IMR-90 (cell line): Measurements from ENCODE around the gene MMRN2. TPM values are rescaled to one million over a fixed set of nuclear protein-coding genes. Genes with fewer than 3 reads are reported as not detected.

Experiments
- ATAC-seq: fragments of 200-7000 bp; cut with Tn5 transposase; 2 replicates; pipeline ENCODE4 v1.9.1; 2020; ENCODE audit warnings: low read depth, mild to moderate bottlenecking, moderate library complexity
- BruUV-seq: library from RNA; stranded (reverse); fragments of 400-500 nt; replicated peaks from 2 replicates; lab custom pipeline; 2021; lab: Mats Ljungman, UMichigan
- CTCF ChIA-PET: fragments of 300-600 bp; formaldehyde crosslinking; extraction: SDS; loops from one replicate; lab custom pipeline; 2021; ENCODE audit warnings: antibody characterized with exemption; lab: Yijun Ruan, JAX
- POLR2A ChIA-PET: fragments of 300-600 bp; sonication (Branson Sonifier 250); formaldehyde crosslinking; loops from one replicate; lab custom pipeline; 2022; ENCODE audit warnings: antibody characterized with exemption; ENCODE audit not compliant: unreplicated experiment; lab: Charles Lee
- DNase-seq: peaks from one replicate; pipeline ENCODE4 v3.0.0; 2013
- H2AFZ ChIP-seq: replicated peaks from 2 replicates; pipeline ENCODE3; 2013; ENCODE audit warnings: low read length, mild to moderate bottlenecking; ENCODE audit not compliant: poor library complexity
- H2AK5ac ChIP-seq: 2 replicates; pipeline ENCODE4 v1.6.1; 2013; ENCODE audit warnings: low read depth, low read length, inconsistent platforms
- H2AK9ac ChIP-seq: replicated peaks from 2 replicates; pipeline ENCODE3; 2013; ENCODE audit warnings: mild to moderate bottlenecking, low read depth, low read length, moderate library complexity; ENCODE audit not compliant: poor library complexity
- H2BK120ac ChIP-seq: 2 replicates; pipeline ENCODE4 v1.6.1; 2013; ENCODE audit warnings: low read depth, low read length, inconsistent platforms
- H2BK15ac ChIP-seq: 3 replicates; pipeline ENCODE4 v1.6.1; 2013; ENCODE audit warnings: low read depth, low read length, inconsistent platforms
- H2BK20ac ChIP-seq: 2 replicates; pipeline ENCODE4 v1.6.1; 2013; ENCODE audit warnings: low read depth, mild to moderate bottlenecking, inconsistent platforms, low read length, moderate library complexity
- H2BK5ac ChIP-seq: 2 replicates; pipeline ENCODE4 v1.6.1; 2013; ENCODE audit warnings: mild to moderate bottlenecking, low read depth, low read length, inconsistent platforms; ENCODE audit not compliant: poor library complexity, severe bottlenecking
- H3K14ac ChIP-seq: replicated peaks from 2 replicates; pipeline ENCODE4 v1.6.1; 2013; ENCODE audit warnings: low read depth, low read length, inconsistent platforms
- H3K18ac ChIP-seq: 2 replicates; pipeline ENCODE4 v1.6.1; 2013; ENCODE audit warnings: low read depth, low read length, control low read depth
- H3K23ac ChIP-seq: 2 replicates; pipeline ENCODE4 v1.6.1; 2013; ENCODE audit warnings: low read depth, low read length, inconsistent platforms
- H3K27ac ChIP-seq: 2 replicates; pipeline ENCODE4 v1.5.1; 2013; ENCODE audit warnings: mild to moderate bottlenecking, control low read depth, low read length; ENCODE audit not compliant: insufficient read depth
- H3K27me3 ChIP-seq: 2 replicates; pipeline ENCODE4 v1.6.1; 2013; ENCODE audit warnings: low read length; ENCODE audit not compliant: control insufficient read depth, insufficient read depth
- H3K36me3 ChIP-seq: 2 replicates; pipeline ENCODE4 v1.6.1; 2013; ENCODE audit warnings: low read length, mixed read lengths; ENCODE audit not compliant: control insufficient read depth, insufficient read depth
- H3K4ac ChIP-seq: 2 replicates; pipeline ENCODE4 v1.6.1; 2013; ENCODE audit warnings: low read depth, low read length, inconsistent platforms
- H3K4me1 ChIP-seq: 2 replicates; pipeline ENCODE4 v1.6.1; 2013; ENCODE audit warnings: low read length, mixed read lengths; ENCODE audit not compliant: control insufficient read depth, insufficient read depth
- H3K4me2 ChIP-seq: 2 replicates; pipeline ENCODE4 v1.6.1; 2013; ENCODE audit warnings: low read depth, mild to moderate bottlenecking, control low read depth, low read length, moderate library complexity
- H3K4me3 ChIP-seq: 2 replicates; pipeline ENCODE4 v1.5.1; 2013; ENCODE audit warnings: low read depth, mild to moderate bottlenecking, control low read depth, low read length, moderate library complexity; ENCODE audit not compliant: insufficient read depth
- H3K56ac ChIP-seq: 2 replicates; pipeline ENCODE4 v1.6.1; 2013; ENCODE audit warnings: low read length, inconsistent platforms; ENCODE audit not compliant: insufficient read depth; ENCODE audit errors: extremely low read depth
- H3K79me1 ChIP-seq, 2 experiments: 2 replicates each; pipeline ENCODE4 v1.6.1; 2013; ENCODE audit warnings: low read length in 2 of 2, inconsistent platforms in 1 of 2, low read depth in 1 of 2
- H3K9ac ChIP-seq: 2 replicates; pipeline ENCODE4 v1.6.1; 2013; ENCODE audit warnings: low read depth, low read length, control low read depth
- H3K9me1 ChIP-seq: 2 replicates; pipeline ENCODE4 v1.6.1; 2013; ENCODE audit warnings: low read length, inconsistent platforms; ENCODE audit not compliant: insufficient read depth
- H3K9me3 ChIP-seq: 2 replicates; pipeline ENCODE4 v1.6.1; 2013; ENCODE audit warnings: low read length; ENCODE audit not compliant: control insufficient read depth, insufficient read depth
- H4K20me1 ChIP-seq: 2 replicates; pipeline ENCODE4 v1.6.1; 2013; ENCODE audit warnings: low read length, inconsistent platforms; ENCODE audit not compliant: insufficient read depth
- H4K5ac ChIP-seq: 2 replicates; pipeline ENCODE4 v1.6.1; 2013; ENCODE audit warnings: mild to moderate bottlenecking, low read depth, low read length, control low read depth
- H4K8ac ChIP-seq, 2 experiments: 2 replicates each; pipeline ENCODE4 v1.6.1; 2013; ENCODE audit warnings: low read depth in 2 of 2, low read length in 2 of 2, control low read depth in 1 of 2, inconsistent platforms in 1 of 2
- H4K91ac ChIP-seq: 2 replicates; pipeline ENCODE4 v1.6.1; 2013; ENCODE audit warnings: low read depth, low read length, inconsistent platforms; ENCODE audit not compliant: insufficient read depth
- BHLHE40 ChIP-seq: fragments of 150-350 bp; IDR thresholded peaks from 2 replicates; pipeline ENCODE4 v1.6.1; 2016; ENCODE audit warnings: mild to moderate bottlenecking, low read depth, low read length
- CEBPB ChIP-seq: IDR thresholded peaks from 2 replicates; pipeline ENCODE4 v1.6.1; 2012; ENCODE audit warnings: low read depth, low read length, improper control_type of control experiment
- CHD1 ChIP-seq: IDR thresholded peaks from 2 replicates; pipeline ENCODE4 v1.6.1; 2012; ENCODE audit warnings: low read depth, low read length, improper control_type of control experiment
- CTCF ChIP-seq: conservative IDR thresholded peaks from 2 replicates; pipeline ENCODE4 v1.5.1; 2012; ENCODE audit warnings: mild to moderate bottlenecking, low read depth, low read length, improper control_type of control experiment
- FOS ChIP-seq: fragments of 150-350 bp; IDR thresholded peaks from 2 replicates; pipeline ENCODE4 v1.6.1; 2016; ENCODE audit warnings: low read depth, low read length
- MAZ ChIP-seq: IDR thresholded peaks from 2 replicates; pipeline ENCODE4 v1.6.1; 2012; ENCODE audit warnings: low read depth, mild to moderate bottlenecking, low read length, improper control_type of control experiment, moderate library complexity, borderline replicate concordance
- POLR2A ChIP-seq: IDR thresholded peaks from 2 replicates; pipeline ENCODE4 v1.6.1; 2012; ENCODE audit warnings: mild to moderate bottlenecking, low read depth, low read length
- RCOR1 ChIP-seq: IDR thresholded peaks from 2 replicates; pipeline ENCODE4 v1.6.1; 2012; ENCODE audit warnings: mild to moderate bottlenecking, low read length, improper control_type of control experiment; ENCODE audit not compliant: insufficient replicate concordance
- RFX5 ChIP-seq: IDR thresholded peaks from 2 replicates; pipeline ENCODE4 v1.8.0; 2012; ENCODE audit warnings: low read depth, mild to moderate bottlenecking, low read length, moderate library complexity
- SMC3 ChIP-seq: fragments of 150-350 bp; IDR thresholded peaks from 2 replicates; pipeline ENCODE4 v1.6.1; 2016; ENCODE audit warnings: low read depth, mild to moderate bottlenecking, antibody characterized with exemption, low read length, moderate library complexity
- USF2 ChIP-seq: fragments of 150-350 bp; IDR thresholded peaks from 2 replicates; pipeline ENCODE4 v1.6.1; 2017; ENCODE audit warnings: mild to moderate bottlenecking, antibody characterized with exemption, low read length, low read depth
- WGBS, 2 experiments: methylation state at CpG; one replicate each; pipeline versions ENCODE4 v1.1.5 to v1.1.7; 2013; ENCODE audit warnings: missing lambda C conversion rate in 2 of 2; ENCODE audit not compliant: insufficient read length in 1 of 2; ENCODE audit errors: extremely low coverage in 2 of 2; 5-methylcytosine and 5-hydroxymethylcytosine counted together
- dilution Hi-C: fragments of 300-500 bp; cut with HindIII; formaldehyde crosslinking; loops from one replicate; pipeline ENCODE4 v1.14.3; 2018; ENCODE audit warnings: low sequenced_read_pairs; ENCODE audit not compliant: unreplicated experiment
- in situ Hi-C: fragments of 300-500 bp; cut with MboI; formaldehyde crosslinking; loops from 3 replicates; pipeline ENCODE4 v1.14.3; 2019; ENCODE audit warnings: low sequenced_read_pairs, inconsistent platforms, mixed read lengths
- intact Hi-C: fragments of 100-400 bp; cut with micrococcal nuclease; formaldehyde crosslinking; loops from 2 replicates; pipeline ENCODE4 v1.10.0; 2022
- polyA plus RNA-seq, 3 experiments: library from polyadenylated mRNA; depleted of rRNA; stranded (reverse); fragments of >200 nt; gene quantifications; 2 replicates each; pipeline ENCODE4 v1.2.3, GENCODE V29; 2012; ENCODE audit warnings: low replicate concordance in 1 of 3
- total RNA-seq: library from RNA; depleted of rRNA; stranded (reverse); fragments of >200 nt; gene quantifications from 2 replicates; pipeline ENCODE4 v1.2.3, GENCODE V29; 2012

Gene MMRN2
- total and polyA plus RNA-seq, 2 of the 4 experiments (the other 2 are of a cell fraction): 1.6 to 1.8 TPM

- Histone ChIP-seq H3K14ac (peak within 1 kb of the TSS; percentile 75), H4K8ac (peak within 1 kb of the TSS; percentile 89 to 96), H3K27ac (peak within 1 kb of the TSS; percentile 32), H2BK15ac (peak within 1 kb of the TSS; percentile 80; the same call in 2 of the 3 replicates), H2BK120ac (peak within 1 kb of the TSS; percentile 98), H3K79me1 (peaks cover 0 to 13% of the 10 kb centered on the region in 2 experiments; a peak in 1 of 4 replicates), H3K4me2 (no peak within 1 kb of the TSS), H3K4me3 (no peak within 1 kb of the TSS), H3K9me3 (no peaks in the 10 kb centered on the region; the same call in 1 of the 2 replicates), H3K18ac (peak within 1 kb of the TSS; percentile 19), H2AK5ac (peak within 1 kb of the TSS; percentile 98), H2AK9ac (peak within 1 kb of the TSS; percentile 99), H3K4me1 (peaks cover 21% of the 10 kb centered on the region), H4K20me1 (no peaks in the 10 kb centered on the region), H3K23ac (peak within 1 kb of the TSS; percentile 26; the same call in 1 of the 2 replicates), H2AFZ (peak within 1 kb of the TSS; percentile 92), H4K91ac (peak within 1 kb of the TSS; percentile 96), H2BK5ac (peak within 1 kb of the TSS; percentile 52), H3K9ac (no peak within 1 kb of the TSS), H3K4ac (peak within 1 kb of the TSS; percentile 97), H3K27me3 (no peaks in the 10 kb centered on the region), H3K56ac (0 out of 2 replicates have a peak within 1 kb of the TSS, but pooled peaks have one; percentile 8), H2BK20ac (peak within 1 kb of the TSS; percentile 77), H3K36me3 (no peaks in the 10 kb centered on the region), H4K5ac (peak within 1 kb of the TSS; percentile 72), H3K9me1 (peaks cover 12% of the 10 kb centered on the region)
- ChIA-PET CTCF (interaction anchor here (1.1 kb wide), 1 partner anchor 8 kb away, joined by 4 read pairs; no protein-coding TSS in a partner anchor), POLR2A (no interaction called here)
- 66% methylated on average over 6 of the region's 22 CpGs; no CpG with 5 or more reads in 1 of the 2 experiments for WGBS, 2 experiments
- ATAC-seq (no peak), DNase-seq (no peak)
- in situ Hi-C loops: no loop called here
- TF ChIP-seq CHD1 (no peak), RFX5 (no peak), MAZ (no peak), USF2 (no peak), SMC3 (no peak), BHLHE40 (no peak), CTCF (no peak), POLR2A (no peak), FOS (no peak), RCOR1 (no peak), CEBPB (no peak)
- dilution Hi-C loops: no loop called here
- intact Hi-C loops: no loop called here
- no TSS peak for BruUV-seq
Measured at GRCh38 chr10:86958116-86958900, 893 bp upstream of the MMRN2 start, which contains the start of gene SNCG. SNCG (plus strand) TSS chr10:86958599; CDS start chr10:86958698, 99 bp downstream.
